ENCODE results near the gene FBXW11. TPM values are rescaled to one million over a fixed set of nuclear protein-coding genes. Genes with fewer than 3 reads are reported as not detected.

The FBXW11 gene
- polyA plus RNA-seq, 1 donor from 2014 or later: 103 TPM

DNA sequence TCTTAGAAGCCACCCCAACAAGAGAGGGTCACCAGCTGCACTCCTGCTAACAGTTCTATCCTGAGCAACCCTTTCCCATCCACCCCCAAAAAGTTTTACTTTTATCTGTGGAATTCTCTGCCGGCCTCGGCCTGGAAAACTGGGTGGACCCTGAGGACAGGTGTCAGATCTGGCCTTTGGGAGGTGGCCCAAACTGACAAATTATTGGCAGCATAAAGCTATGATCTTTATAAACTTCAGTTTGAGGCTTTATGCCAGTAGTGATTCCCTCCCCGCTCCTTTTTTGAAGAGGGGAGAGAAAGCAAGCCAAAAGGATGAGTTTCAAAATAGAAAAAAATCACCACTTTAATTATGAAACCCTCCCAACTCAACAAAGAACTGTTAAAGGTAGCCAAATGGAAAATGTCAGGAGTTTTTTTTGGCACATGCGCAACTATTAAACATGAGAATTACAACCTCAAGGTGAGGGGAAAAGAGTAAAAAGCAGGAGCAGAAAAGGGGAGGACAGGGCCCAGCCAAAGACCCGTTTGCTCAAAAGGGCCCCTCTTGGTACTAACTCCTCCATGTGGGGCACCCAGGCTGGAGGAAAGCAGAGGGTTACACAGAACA lies 49.4 kb downstream of the FBXW11 start:
- no peaks in the 10 kb centered on the region for H4K20me1 ChIP-seq (ENCODE audit: insufficient read depth)

GRCh38 chr5:171956314-171956713 lies 50.1 kb downstream of the FBXW11 start:
- Histone ChIP-seq H4K20me1 (ENCODE audit: insufficient read depth) (no peaks in the 10 kb centered on the region), H3K27me3 (ENCODE audit: insufficient read depth, low read depth, low read length) (no peaks in the 10 kb centered on the region), H3K9me2 (ENCODE audit: insufficient read depth, low read length) (no peaks in the 10 kb centered on the region), H3K27ac (ENCODE audit: low read length) (no peak overlapping the region), H3K9ac (ENCODE audit: low read length) (no peak overlapping the region), H3K4me3 (ENCODE audit: low read length) (no peak overlapping the region), H3F3A (ENCODE audit: insufficient read depth, low read length, poor library complexity, severe bottlenecking) (no peaks in the 10 kb centered on the region), H3K36me3 (ENCODE audit: insufficient read depth, low read length) (no peaks in the 10 kb centered on the region), H3K79me2 (replicated peaks; ENCODE audit: insufficient read depth, low read length) (peaks cover 84% of the 10 kb centered on the region), H3K9me3 (ENCODE audit: low read length) (no peaks in the 10 kb centered on the region), H3K4me2 (ENCODE audit: low read length) (no peak overlapping the region), H2AFZ (ENCODE audit: low read depth, low read length) (no peak overlapping the region)
- TF ChIP-seq MXI1 (conservative IDR thresholded peaks at IDR 0.05; ENCODE audit: poor library complexity, severe bottlenecking) (no peak), TAF1 (IDR thresholded peaks at IDR 0.05; ENCODE audit: low read depth) (no peak), EP300 (conservative IDR thresholded peaks at IDR 0.05; ENCODE audit: poor library complexity, severe bottlenecking) (no peak), EZH2 (IDR thresholded peaks at IDR 0.05; ENCODE audit: borderline replicate concordance, insufficient read depth, low read length, poor library complexity, severe bottlenecking) (no peak), SMC3 (conservative IDR thresholded peaks at IDR 0.05; ENCODE audit: poor library complexity) (no peak), RAD21 (conservative IDR thresholded peaks at IDR 0.05) (no peak), POLR2AphosphoS5 (IDR thresholded peaks at IDR 0.05) (no peak)
- TF ChIP-seq, protein P1, sequence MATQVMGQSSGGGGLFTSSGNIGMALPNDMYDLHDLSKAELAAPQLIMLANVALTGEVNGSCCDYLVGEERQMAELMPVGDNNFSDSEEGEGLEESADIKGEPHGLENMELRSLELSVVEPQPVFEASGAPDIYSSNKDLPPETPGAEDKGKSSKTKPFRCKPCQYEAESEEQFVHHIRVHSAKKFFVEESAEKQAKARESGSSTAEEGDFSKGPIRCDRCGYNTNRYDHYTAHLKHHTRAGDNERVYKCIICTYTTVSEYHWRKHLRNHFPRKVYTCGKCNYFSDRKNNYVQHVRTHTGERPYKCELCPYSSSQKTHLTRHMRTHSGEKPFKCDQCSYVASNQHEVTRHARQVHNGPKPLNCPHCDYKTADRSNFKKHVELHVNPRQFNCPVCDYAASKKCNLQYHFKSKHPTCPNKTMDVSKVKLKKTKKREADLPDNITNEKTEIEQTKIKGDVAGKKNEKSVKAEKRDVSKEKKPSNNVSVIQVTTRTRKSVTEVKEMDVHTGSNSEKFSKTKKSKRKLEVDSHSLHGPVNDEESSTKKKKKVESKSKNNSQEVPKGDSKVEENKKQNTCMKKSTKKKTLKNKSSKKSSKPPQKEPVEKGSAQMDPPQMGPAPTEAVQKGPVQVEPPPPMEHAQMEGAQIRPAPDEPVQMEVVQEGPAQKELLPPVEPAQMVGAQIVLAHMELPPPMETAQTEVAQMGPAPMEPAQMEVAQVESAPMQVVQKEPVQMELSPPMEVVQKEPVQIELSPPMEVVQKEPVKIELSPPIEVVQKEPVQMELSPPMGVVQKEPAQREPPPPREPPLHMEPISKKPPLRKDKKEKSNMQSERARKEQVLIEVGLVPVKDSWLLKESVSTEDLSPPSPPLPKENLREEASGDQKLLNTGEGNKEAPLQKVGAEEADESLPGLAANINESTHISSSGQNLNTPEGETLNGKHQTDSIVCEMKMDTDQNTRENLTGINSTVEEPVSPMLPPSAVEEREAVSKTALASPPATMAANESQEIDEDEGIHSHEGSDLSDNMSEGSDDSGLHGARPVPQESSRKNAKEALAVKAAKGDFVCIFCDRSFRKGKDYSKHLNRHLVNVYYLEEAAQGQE (IDR thresholded peaks at IDR 0.05; ENCODE audit: borderline replicate concordance): no peak
- TF ChIP-seq, protein P2, sequence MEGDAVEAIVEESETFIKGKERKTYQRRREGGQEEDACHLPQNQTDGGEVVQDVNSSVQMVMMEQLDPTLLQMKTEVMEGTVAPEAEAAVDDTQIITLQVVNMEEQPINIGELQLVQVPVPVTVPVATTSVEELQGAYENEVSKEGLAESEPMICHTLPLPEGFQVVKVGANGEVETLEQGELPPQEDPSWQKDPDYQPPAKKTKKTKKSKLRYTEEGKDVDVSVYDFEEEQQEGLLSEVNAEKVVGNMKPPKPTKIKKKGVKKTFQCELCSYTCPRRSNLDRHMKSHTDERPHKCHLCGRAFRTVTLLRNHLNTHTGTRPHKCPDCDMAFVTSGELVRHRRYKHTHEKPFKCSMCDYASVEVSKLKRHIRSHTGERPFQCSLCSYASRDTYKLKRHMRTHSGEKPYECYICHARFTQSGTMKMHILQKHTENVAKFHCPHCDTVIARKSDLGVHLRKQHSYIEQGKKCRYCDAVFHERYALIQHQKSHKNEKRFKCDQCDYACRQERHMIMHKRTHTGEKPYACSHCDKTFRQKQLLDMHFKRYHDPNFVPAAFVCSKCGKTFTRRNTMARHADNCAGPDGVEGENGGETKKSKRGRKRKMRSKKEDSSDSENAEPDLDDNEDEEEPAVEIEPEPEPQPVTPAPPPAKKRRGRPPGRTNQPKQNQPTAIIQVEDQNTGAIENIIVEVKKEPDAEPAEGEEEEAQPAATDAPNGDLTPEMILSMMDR (IDR thresholded peaks at IDR 0.05; ENCODE audit: poor library complexity, severe bottlenecking): no peak

More for the DNA sequence above, 49.4 kb downstream of the FBXW11 start:
- no peak overlapping the region for H3K4me3 ChIP-seq (ENCODE audit: low read length)
- H3K79me2 ChIP-seq (replicated peaks; ENCODE audit: insufficient read depth, low read length): peaks cover 82% of the 10 kb centered on the region
- H3K4me2 ChIP-seq (ENCODE audit: low read length): no peak overlapping the region
- TF ChIP-seq POLR2AphosphoS5 (IDR thresholded peaks at IDR 0.05) (no peak), EP300 (conservative IDR thresholded peaks at IDR 0.05; ENCODE audit: poor library complexity, severe bottlenecking) (no peak), SMC3 (conservative IDR thresholded peaks at IDR 0.05; ENCODE audit: poor library complexity) (no peak), MXI1 (conservative IDR thresholded peaks at IDR 0.05; ENCODE audit: poor library complexity, severe bottlenecking) (no peak), RAD21 (conservative IDR thresholded peaks at IDR 0.05) (no peak), TAF1 (IDR thresholded peaks at IDR 0.05; ENCODE audit: low read depth) (no peak), EZH2 (IDR thresholded peaks at IDR 0.05; ENCODE audit: borderline replicate concordance, insufficient read depth, low read length, poor library complexity, severe bottlenecking) (no peak)
- TF ChIP-seq, protein P1 (IDR thresholded peaks at IDR 0.05; ENCODE audit: borderline replicate concordance): no peak
- TF ChIP-seq, protein P2 (IDR thresholded peaks at IDR 0.05; ENCODE audit: poor library complexity, severe bottlenecking): no peak
- H3K27me3 ChIP-seq (ENCODE audit: insufficient read depth, low read depth, low read length): no peaks in the 10 kb centered on the region
- H3F3A ChIP-seq (ENCODE audit: insufficient read depth, low read length, poor library complexity, severe bottlenecking): no peaks in the 10 kb centered on the region
- no peaks in the 10 kb centered on the region for H3K36me3 ChIP-seq (ENCODE audit: insufficient read depth, low read length)
- H3K9ac ChIP-seq (ENCODE audit: low read length): no peak overlapping the region
- H3K9me2 ChIP-seq (ENCODE audit: insufficient read depth, low read length): no peaks in the 10 kb centered on the region
- H3K27ac ChIP-seq (ENCODE audit: low read length): no peak overlapping the region
- H2AFZ ChIP-seq (ENCODE audit: low read depth, low read length): no peak overlapping the region
- no peaks in the 10 kb centered on the region for H3K9me3 ChIP-seq (ENCODE audit: low read length)
